HepG2 (cell line): ENCODE results near the gene NPDC1. TPM values are rescaled to one million over a fixed set of nuclear protein-coding genes. Genes with fewer than 3 reads are reported as not detected.

Experiments used
- AGO1 ChIP-seq: fragments of 200-400 bp; formaldehyde crosslinking; IDR thresholded peaks from 2 replicates; pipeline ENCODE4 v1.6.1; 2017; ENCODE audit warnings: mild to moderate bottlenecking, low read depth, low read length, moderate library complexity; ENCODE audit not compliant: poor library complexity, severe bottlenecking
- BHLHE40 ChIP-seq: IDR thresholded peaks from 2 replicates; pipeline ENCODE4 v1.6.1; 2011; ENCODE audit warnings: low read length, improper control_type of control experiment
- EP300 ChIP-seq, 3 experiments: sonication (generic) in 1 of 3; formaldehyde crosslinking in 1 of 3; IDR thresholded peaks; 2 replicates each; pipeline versions ENCODE4 v1.5.1 to v1.6.1; 2011 to 2020; ENCODE audit warnings: low read depth in 2 of 3, low read length in 2 of 3, borderline replicate concordance in 1 of 3, improper control_type of control experiment in 1 of 3, mild to moderate bottlenecking in 1 of 3, missing genetic modification reagents in 1 of 3, moderate library complexity in 1 of 3
- FOXA3 ChIP-seq: IDR thresholded peaks from 2 replicates; pipeline ENCODE4 v1.6.1; 2016; ENCODE audit warnings: missing genetic modification reagents, missing compliant biosample characterization
- HNRNPUL1 ChIP-seq: fragments of 200-400 bp; formaldehyde crosslinking; IDR thresholded peaks from 2 replicates; pipeline ENCODE4 v1.6.1; 2017; ENCODE audit warnings: low read depth, mild to moderate bottlenecking, low read length, moderate library complexity
- MAF1 ChIP-seq: sonication (generic); formaldehyde crosslinking; IDR thresholded peaks from 2 replicates; pipeline ENCODE4 v1.5.0; 2020; ENCODE audit warnings: missing genetic modification reagents, borderline replicate concordance
- SKIL ChIP-seq: sonication (generic); formaldehyde crosslinking; IDR thresholded peaks from 2 replicates; pipeline ENCODE4 v1.8.0; 2022; ENCODE audit warnings: missing genetic modification reagents, mild to moderate bottlenecking, moderate library complexity, borderline replicate concordance
- SRY ChIP-seq: sonication (generic); formaldehyde crosslinking; IDR thresholded peaks from 2 replicates; pipeline ENCODE4 v1.8.0; 2022; ENCODE audit warnings: mild to moderate bottlenecking, missing genetic modification reagents
- TBX2 ChIP-seq: sonication (generic); formaldehyde crosslinking; IDR thresholded peaks from 2 replicates; pipeline ENCODE4 v1.5.0; 2020; ENCODE audit warnings: missing genetic modification reagents, mild to moderate bottlenecking, borderline replicate concordance
- TFAP4 ChIP-seq: sonication (generic); IDR thresholded peaks from 2 replicates; pipeline ENCODE4 v1.6.1; 2016; ENCODE audit warnings: low read depth, borderline replicate concordance
- YY1 ChIP-seq: IDR thresholded peaks from 2 replicates; pipeline ENCODE4 v1.6.1; 2011; ENCODE audit warnings: low read length, low read depth, moderate library complexity, mild to moderate bottlenecking; ENCODE audit not compliant: insufficient read depth, insufficient replicate concordance
- ZBTB26 ChIP-seq: IDR thresholded peaks from 2 replicates; pipeline ENCODE4 v1.6.1; 2016; ENCODE audit warnings: missing compliant biosample characterization, missing genetic modification reagents, borderline replicate concordance
- ZFP90 ChIP-seq: sonication (generic); formaldehyde crosslinking; IDR thresholded peaks from 2 replicates; pipeline ENCODE4 v1.8.0; 2022; ENCODE audit warnings: missing genetic modification reagents, mild to moderate bottlenecking, inconsistent platforms, borderline replicate concordance
- ZNF234 ChIP-seq: sonication (generic); formaldehyde crosslinking; conservative IDR thresholded peaks from 2 replicates; pipeline ENCODE4 v1.5.1; 2020; ENCODE audit warnings: mild to moderate bottlenecking, missing genetic modification reagents
- ZNF260 ChIP-seq: sonication (generic); formaldehyde crosslinking; IDR thresholded peaks from 2 replicates; pipeline ENCODE4 v1.4.0; 2020; ENCODE audit warnings: missing genetic modification reagents, low read depth, mild to moderate bottlenecking, borderline replicate concordance
- ZNF280D ChIP-seq: sonication (generic); formaldehyde crosslinking; IDR thresholded peaks from 2 replicates; pipeline ENCODE4 v1.5.1; 2020; ENCODE audit warnings: mild to moderate bottlenecking, missing genetic modification reagents
- ZNF3 ChIP-seq: IDR thresholded peaks from 2 replicates; pipeline ENCODE4 v1.7.0; 2017; ENCODE audit warnings: inconsistent platforms
- ZNF331 ChIP-seq: sonication (generic); formaldehyde crosslinking; IDR thresholded peaks from 2 replicates; pipeline ENCODE4 v1.4.0; 2020; ENCODE audit warnings: missing genetic modification reagents
- ZNF34 ChIP-seq: sonication (generic); formaldehyde crosslinking; IDR thresholded peaks from 2 replicates; pipeline ENCODE4 v1.4.0; 2020; ENCODE audit warnings: mild to moderate bottlenecking, missing genetic modification reagents, borderline replicate concordance
- ZNF441 ChIP-seq: sonication (generic); formaldehyde crosslinking; IDR thresholded peaks from 2 replicates; pipeline ENCODE4 v1.7.0; 2021; ENCODE audit warnings: missing genetic modification reagents, borderline replicate concordance
- ZNF552 ChIP-seq: sonication (generic); formaldehyde crosslinking; IDR thresholded peaks from 2 replicates; pipeline ENCODE4 v1.9.0; 2022; ENCODE audit warnings: missing genetic modification reagents, mild to moderate bottlenecking, borderline replicate concordance
- ZNF607 ChIP-seq: sonication (generic); formaldehyde crosslinking; IDR thresholded peaks from 2 replicates; pipeline ENCODE4 v1.5.1; 2020; ENCODE audit warnings: missing genetic modification reagents, mild to moderate bottlenecking, borderline replicate concordance
- polyA plus RNA-seq, 8 experiments: library from polyadenylated mRNA; depleted of rRNA in 3 of 8; stranded (reverse) in 7 of 8; unstranded in 1 of 8; fragments of >200 nt; fragmentation: Illumina TruSeq in 4 of 8; extraction: Trizol in 4 of 8; gene quantifications; 2 replicates each; pipeline versions ENCODE4 v1.2.1 to v1.2.3, GENCODE V29; 2011 to 2016; ENCODE audit warnings: low read depth in 4 of 8, missing spikeins in 1 of 8, mixed read lengths in 1 of 8; ENCODE audit not compliant: insufficient read depth in 1 of 8
- total RNA-seq, 5 experiments: library from RNA; depleted of rRNA; stranded (reverse); fragments of >200 nt; fragmentation: Illumina TruSeq; extraction: Trizol; gene quantifications; 2 replicates each; pipeline ENCODE4 v1.2.3, GENCODE V29; 2016; ENCODE audit warnings: low read depth in 1 of 5

The NPDC1 gene
- total and polyA plus RNA-seq, 2 of the 13 experiments (the other 11 are each of a cell fraction or from before 2014, with no cell fraction given) = 0.84 to 5.4 TPM

- peak; percentile 18; the same call in 1 of the 2 replicates for TF ChIP-seq ZFP90 (CRISPR knock-in tag)
- no peak for TF ChIP-seq ZNF260 (CRISPR knock-in tag)
- TF ChIP-seq ZNF331 = peak; percentile 35; the same call in 1 of the 2 replicates
- TF ChIP-seq ZNF552 (CRISPR knock-in tag) = no peak
- TF ChIP-seq AGO1 = no peak
- TF ChIP-seq YY1 = peak; percentile 55
- no peak for TF ChIP-seq MAF1
- TF ChIP-seq FOXA3 (CRISPR knock-in tag) = 0 out of 2 replicates have a peak, but pooled peaks have one; percentile 12
- TF ChIP-seq ZBTB26 (CRISPR knock-in tag) = no peak
- no peak; the same call in 1 of the 2 replicates for TF ChIP-seq TBX2
- 0 out of 2 replicates have a peak, but pooled peaks have one; percentile 38 for TF ChIP-seq SKIL (CRISPR knock-in tag)
- TF ChIP-seq ZNF34 = no peak
- no peak for TF ChIP-seq ZNF441
- TF ChIP-seq SRY (CRISPR knock-in tag) = no peak
- no peak; the same call in 1 of the 2 replicates for TF ChIP-seq ZNF280D (CRISPR knock-in tag)
- TF ChIP-seq BHLHE40 = no peak
- TF ChIP-seq TFAP4 = no peak
- TF ChIP-seq ZNF234 (CRISPR knock-in tag) = no peak
- TF ChIP-seq ZNF607 = no peak
- TF ChIP-seq HNRNPUL1 = no peak
- TF ChIP-seq EP300 (IDR thresholded peaks at IDR 0.05; ENCODE audit: low read depth in 2 of 2, low read length in 2 of 2) = no peak
- TF ChIP-seq EP300 (CRISPR knock-in tag; IDR thresholded peaks at IDR 0.05; ENCODE audit: borderline replicate concordance) = no peak
- TF ChIP-seq ZNF3 = no peak
These were observed 9.0 kb upstream of the NPDC1 start (continued) for GRCh38 chr9:137054932-137055384.
